SKM-1 (cell line): ENCODE results near the gene WDR44.
"Not testable (repeated sequence)": the region's sequence is repeated elsewhere in the genome, so short reads cannot be mapped to it uniquely, and the experiment has no call there.

ENCODE experiments used
- DNase-seq: peaks from one replicate; lab custom pipeline; 2025; ENCODE audit not compliant: unreplicated experiment; lab: John Stamatoyannopoulos, UW

The WDR44 gene

GRCh38 chrX:118475903-118476302 is 130.0 kb downstream of the WDR44 start:
- DNase-seq: no peak

- no peak for DNase-seq
These were observed 134.3 kb downstream of the WDR44 start for GRCh38 chrX:118480172-118480571.

GRCh38 chrX:118482384-118482783 is 136.5 kb downstream of the WDR44 start:
- DNase-seq: not testable (repeated sequence)

DNA sequence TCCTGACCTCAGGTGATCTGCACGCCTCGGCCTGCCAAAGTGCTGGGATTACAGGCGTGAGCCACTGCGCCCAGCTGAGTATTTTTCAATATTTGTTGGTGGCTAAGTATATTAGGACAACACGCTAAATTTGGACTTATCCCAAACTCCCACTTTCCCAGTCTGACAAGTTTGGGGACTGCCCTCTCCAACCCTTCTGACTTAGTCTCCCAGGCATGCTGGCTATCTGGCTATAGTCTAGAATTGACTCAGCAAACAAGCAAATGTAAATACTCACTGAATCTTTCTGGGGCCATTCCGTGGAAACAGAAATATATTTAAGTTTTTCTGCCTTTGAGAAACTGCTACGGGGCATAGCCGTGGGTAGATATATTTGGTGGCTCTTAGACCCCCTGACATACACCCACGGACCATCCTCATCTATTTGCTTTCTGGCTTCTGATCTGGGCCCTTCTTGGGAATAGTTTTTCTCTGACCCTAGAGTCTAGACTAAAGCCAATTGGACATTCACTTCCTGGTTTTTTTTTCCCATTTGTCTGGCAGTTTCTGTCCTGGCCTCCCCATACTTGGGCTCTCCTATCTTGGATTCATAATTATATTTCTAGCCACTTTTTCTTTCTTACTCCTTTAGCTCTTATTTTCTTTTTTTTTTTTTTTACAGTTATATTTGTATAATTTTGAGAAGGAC is 138.5 kb downstream of the WDR44 start:
- DNase-seq: no peak

GRCh38 chrX:118486693-118487092 is 140.8 kb downstream of the WDR44 start:
- DNase-seq: not testable (repeated sequence)

GRCh38 chrX:118493016-118493415 is 147.1 kb downstream of the WDR44 start:
- DNase-seq: no peak

DNA sequence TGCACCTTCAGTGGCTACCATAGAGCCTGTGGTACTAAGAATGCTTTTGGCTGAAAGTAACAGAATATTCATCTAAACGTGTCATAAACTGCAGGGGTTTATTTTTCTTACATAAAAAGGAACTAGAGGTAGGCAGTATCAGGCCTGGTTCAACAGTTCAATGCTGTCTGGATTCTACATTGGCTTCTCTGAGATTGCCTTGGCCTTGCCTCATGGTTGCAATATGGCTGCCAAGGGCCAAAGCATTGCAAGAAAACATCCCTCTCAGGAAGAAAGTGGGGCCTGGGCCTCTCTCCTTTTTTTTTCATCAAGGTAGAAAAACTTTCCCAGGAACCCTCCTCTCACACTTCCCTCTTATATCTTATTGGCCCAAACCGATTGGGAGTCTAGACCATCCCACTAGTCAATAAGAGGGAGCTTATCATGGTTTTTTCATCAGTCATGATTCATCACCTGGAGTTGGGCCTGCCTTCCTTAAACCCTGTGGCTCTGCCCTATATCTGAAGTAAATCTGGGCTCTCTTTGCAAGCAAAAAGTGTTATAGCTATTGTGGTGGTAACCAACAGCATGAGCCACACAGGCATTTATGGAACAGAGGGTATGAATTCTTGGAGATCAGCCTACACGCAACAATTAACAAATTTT is 147.9 kb downstream of the WDR44 start:
- no peak for DNase-seq

DNA sequence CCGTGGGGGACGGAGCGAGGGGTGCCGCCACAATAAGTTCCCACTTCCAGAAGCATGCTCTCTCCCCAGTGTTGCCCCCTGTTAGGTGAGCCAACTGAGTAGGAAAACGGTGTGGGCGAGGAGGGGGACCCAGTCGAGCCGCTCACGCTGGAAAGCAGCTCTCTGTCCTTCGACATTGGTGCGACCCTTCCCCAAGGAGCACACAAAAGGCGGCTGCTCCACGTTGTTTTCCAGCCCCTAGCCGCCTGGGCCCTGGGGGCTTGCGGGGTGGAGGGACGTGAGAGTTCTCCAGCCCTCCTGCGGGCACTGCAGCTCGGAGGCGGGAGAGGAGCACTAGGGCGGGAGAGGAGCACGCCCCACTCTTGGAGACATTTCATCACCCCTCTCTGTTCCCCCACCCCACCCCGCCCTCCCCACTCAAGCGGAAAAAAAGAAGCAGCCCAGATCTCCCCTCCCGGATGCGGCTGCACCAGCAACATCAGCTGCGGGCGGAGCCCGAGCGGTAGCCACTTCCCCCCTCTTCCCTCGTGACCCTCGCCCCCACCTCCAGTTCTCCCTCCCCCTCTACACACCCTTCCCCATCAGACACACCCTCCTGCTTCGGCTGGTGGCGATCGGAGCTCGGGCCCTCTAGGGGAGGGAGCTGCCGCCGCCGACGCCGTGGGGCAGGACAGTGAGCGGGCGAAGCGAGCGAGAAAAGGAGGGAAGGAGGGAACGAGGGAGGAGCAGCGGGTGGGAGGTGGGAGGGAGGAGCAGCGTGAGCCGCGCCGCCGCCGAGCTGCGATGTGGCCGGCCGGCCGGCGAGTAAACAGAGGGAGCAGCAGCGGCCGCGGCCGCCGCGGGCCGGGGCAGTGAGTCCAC is 149.4 kb downstream of the WDR44 start, which contains the start of gene DOCK11:
Gene DOCK11 (plus strand): TSS at position 755 of the 861 bp plus-strand sequence. CDS start 157 bp downstream, outside the sequence.
- DNase-seq: peak; percentile 84

- DNase-seq: peak; percentile 8
These were observed 150.3 kb downstream of the WDR44 start for GRCh38 chrX:118495958-118496762.

DNA sequence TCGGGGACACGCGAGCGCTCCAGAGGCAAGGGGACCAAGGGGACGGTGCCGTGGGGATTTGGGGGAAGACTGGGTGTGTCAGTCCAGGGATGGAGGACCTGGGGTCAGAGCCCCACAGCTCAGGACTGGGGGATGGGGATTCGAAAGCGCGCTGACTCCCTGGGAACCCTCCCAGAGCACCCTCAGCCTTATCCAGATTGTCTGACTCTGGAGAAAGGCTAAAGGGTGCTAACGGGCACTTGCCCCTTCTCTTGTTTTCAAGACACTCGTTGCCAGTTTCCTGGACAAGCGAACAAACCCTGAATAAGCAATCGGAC is 150.8 kb downstream of the WDR44 start:
- DNase-seq: no peak

GRCh38 chrX:118497180-118497818 is 151.4 kb downstream of the WDR44 start:
- DNase-seq: no peak

- no peak for DNase-seq
These were observed 152.4 kb downstream of the WDR44 start for GRCh38 chrX:118498351-118498750.

GRCh38 chrX:118498755-118499154 is 152.8 kb downstream of the WDR44 start:
- no peak for DNase-seq

DNA sequence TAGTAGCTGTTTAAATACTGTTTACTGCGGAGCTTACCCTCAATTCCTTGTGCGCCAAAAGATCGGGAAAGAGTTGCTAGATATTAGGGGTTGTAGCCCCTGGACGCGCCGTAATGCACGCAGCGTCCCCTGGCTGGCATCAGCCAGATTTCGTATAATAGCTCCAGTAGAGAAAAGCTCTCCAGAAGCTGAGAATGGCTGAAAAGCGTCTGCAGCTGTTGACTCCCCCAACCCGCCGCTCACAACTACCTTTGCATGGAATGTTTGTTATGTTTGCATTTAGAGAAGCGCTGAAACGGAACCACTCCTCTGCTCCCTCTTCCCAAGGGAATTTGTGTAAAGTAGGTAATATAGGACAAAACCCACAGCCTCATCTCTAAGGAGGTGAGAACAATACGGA is 153.4 kb downstream of the WDR44 start:
- no peak for DNase-seq
